Medulla oblongata (tissue), 1 donor: ENCODE measurements around the gene CXCR3.

ENCODE experiments used
- DNase-seq: peaks from one replicate; pipeline ENCODE4 v3.0.0-alpha.2; 2015; ENCODE audit errors: extremely low spot score

Gene CXCR3

GRCh38 chrX:71637253-71637618 lies 18.9 kb upstream of the CXCR3 start:
- no peak for DNase-seq

DNA sequence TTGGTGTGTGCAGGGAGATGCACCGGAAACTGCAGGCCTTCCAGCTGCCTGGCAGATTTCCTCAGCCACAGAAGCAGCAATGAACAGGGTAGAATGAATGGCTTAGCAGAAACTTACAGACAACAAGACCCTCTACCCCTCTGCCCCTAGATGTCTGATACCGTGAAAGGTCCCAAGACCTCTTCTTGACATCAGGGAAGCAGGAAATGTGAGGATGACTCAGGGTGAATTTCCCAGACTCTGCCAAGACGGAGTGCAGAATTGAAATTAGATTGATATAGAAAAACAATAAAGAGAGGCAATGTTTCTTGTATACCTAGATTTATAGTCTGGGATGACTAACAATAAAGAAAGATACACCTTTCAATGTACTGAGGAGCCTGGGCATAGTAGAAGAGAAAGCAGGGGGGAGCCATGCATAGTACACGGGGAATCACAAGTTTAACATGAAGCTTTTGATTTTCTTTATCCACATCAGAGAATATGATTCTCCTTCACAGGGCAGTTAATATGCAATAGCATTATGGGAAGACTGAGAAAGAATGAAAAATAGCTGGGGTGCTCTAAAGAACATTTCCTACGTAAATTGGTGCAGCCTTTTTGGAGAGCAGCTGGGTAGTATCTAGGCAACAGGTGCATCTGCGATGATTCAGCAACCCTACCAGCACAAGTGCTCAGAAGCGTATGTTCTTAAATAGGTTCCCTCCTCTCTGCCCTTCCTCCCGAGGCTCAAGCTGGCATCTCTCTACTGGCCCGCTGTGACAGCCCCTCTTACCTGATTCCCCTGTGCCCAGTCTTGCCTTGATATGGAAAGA lies 18.3 kb upstream of the CXCR3 start:
- no peak for DNase-seq

DNA sequence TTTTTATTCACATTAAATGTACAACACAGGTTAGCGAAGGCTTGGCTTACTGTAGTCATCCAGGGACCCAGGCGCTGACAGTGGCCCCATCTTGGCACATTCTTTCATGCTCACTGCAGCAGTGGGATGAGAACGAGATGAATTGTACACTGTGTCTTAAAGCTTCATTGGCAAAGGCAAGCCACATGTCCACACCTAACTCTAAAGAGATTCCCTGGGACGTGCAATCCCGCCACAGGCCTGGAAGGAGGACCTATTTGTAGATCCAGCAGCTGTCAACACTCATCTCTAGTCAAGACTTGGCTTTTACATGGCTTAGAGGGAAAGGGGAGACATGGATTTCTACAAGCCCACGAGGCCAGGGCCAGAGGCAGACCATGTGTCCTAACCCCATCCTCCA lies 16.1 kb upstream of the CXCR3 start:
- DNase-seq, result no peak

DNA sequence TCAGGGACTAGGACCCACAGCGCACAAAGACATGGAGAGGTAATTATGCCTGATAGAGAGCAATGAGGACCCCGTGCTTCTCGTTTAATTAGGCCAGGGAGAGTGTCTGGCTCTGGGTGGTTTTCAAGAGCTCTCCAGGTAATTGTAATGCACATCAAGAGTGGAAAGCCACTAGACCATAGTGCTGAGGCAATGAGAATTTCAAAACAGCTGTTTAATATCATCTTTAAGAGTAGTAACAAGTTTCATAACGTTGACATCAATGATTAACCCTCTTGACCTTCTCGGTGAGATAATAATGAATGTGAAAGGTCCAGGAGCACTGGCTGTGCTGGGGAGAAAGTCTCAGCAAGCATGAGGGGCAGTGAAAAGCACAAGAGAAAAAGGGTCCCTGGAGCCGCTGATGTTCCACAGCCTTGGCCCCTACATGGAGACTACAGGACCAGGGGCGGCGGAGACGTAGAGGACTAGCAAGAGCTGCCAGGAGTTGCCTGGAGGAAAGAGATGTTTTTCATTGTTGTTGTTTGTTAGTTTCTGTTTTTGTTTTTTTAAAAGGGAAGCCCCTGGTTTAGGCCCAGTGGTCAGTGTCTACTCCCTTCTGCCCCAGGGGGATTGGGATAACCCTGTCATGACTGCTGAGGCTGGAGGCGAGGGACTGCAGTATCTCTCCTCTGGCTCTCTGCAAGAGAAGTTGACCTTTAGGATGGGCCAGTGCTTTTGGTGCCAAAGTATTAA lies 14.8 kb upstream of the CXCR3 start:
- no peak for DNase-seq

DNA sequence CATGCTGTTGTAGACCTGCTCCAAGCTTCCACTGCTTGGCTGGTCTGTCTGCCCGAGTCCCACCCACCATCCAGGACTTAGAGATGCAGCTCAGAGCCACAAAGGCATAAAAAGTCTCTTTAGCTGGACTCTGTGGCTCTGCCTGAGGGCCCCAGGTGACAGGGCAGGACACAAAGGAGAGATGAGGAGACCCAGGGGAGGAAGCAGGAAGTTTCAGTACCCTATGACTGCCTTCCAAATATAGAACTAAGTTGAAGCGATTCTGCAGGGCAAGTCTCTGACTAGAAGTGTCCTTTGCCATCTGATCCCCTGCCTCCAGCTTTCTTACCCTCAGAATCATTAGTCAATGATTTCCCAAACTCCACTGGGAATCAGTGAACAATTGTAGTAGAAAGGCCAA lies 11.2 kb upstream of the CXCR3 start:
- no peak for DNase-seq

- no peak for DNase-seq
These were observed 9.5 kb upstream of the CXCR3 start for GRCh38 chrX:71627588-71628404.

- no peak for DNase-seq
These were observed 8.3 kb upstream of the CXCR3 start for GRCh38 chrX:71626576-71626975.

DNA sequence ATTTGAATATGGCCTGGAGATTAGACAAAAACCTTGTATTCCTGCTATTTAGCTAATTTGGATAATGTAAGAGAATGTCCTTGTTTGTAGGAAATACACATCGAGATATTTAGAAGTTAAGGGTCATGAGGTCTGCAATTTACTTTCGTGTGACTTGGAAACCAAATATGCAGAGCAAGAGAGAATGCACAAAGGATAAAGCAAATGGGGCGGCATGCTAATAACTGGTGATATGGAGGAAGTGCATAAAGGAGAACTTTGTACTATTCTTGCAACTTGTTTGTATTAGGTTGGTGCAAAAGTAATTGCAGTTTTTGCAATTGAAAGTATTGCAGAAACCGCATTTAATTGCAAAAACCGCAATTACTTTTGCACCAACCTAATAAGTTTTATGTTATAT lies 7.2 kb upstream of the CXCR3 start:
- no peak for DNase-seq

GRCh38 chrX:71623714-71624113 lies 5.4 kb upstream of the CXCR3 start:
- no peak for DNase-seq

DNA sequence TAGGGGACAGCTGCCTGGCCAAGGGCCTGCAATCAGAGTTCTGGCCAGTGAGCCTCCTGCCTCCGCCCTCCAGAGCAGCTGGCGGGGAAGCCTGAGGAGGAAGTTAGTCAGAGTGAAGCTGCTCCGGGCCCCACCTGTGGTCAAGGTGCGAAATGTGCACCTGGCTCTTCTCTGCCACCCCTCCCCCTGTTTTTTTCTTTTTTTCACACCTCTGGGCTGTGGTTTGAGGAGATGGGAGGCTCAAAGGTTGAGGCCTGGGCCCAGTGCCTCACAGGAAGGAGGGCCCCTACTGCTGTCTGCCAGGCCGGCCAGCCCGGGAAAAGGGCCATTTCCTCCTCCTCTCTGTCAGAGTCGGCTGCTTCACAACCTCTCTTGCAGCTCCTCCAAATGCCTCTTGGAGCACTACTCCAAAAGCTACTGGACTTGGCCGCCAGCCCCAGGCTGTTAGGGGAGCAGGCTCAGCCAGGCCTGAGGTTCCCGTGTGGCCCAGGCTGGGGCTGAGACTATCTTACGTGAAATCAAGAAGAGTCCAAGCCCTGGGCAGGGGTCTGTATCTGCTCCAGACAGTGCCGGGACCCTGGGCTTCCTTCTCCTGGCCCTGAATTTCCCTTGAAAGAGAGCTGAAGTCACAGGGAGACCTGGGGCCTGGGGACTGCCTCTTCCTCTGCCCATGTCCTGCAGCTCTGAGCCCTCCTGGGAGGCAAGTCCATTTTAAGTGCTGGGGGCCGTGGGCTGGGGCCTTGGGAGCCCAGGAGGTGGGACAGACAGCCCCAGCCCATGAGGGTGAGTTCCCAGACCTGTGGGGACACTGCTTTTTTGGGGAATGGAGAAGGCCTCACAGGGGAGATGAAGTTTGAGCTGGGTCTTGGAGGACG lies 4.5 kb upstream of the CXCR3 start:
- peak; percentile 63 for DNase-seq

DNA sequence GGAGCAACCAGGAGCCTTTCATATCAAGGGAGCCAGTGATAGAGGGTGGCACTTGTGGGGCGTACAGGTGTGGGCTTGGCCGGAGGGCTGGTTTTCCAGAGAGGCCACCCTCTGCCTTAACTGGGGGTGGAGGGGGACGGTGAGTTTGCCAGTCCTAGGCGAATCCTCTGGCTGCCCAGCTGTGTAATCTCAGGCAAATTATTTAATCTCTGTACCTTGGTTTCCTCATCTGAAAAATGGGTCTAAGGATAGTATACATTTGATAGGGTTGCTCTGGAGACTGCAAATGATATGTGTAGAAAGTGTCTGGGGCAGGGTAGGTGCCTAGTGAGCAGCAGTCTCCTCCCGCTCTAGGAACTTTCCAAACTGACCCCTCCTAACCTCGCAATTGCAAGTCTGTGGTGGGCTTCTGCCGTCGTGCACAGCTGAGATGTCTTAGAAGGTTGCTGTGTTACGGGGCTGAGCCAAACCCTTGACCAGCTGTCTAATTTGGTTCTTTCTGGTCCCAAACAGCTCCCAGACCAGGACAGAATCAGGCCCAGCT lies 3.8 kb upstream of the CXCR3 start:
- no peak for DNase-seq

DNA sequence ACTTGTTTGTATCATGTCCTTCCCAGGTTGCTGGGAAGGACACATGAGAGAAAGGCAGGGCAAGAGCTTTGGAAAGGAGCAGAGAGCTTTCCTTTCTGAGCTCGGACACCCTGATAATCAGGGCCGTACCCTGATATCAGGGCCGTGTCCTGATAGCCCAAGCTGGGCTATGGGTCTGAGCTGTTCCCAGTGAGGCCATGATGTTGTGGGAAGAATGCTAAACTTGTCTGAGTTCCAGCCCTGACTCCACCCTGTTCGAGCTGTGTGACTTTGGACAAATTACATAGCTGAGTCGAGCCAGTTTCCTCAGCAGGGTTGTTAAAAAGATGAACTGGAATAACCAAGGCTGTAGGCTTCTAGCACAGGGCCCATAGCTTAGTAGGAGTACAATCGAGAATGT lies 3.3 kb upstream of the CXCR3 start:
- no peak for DNase-seq

DNA sequence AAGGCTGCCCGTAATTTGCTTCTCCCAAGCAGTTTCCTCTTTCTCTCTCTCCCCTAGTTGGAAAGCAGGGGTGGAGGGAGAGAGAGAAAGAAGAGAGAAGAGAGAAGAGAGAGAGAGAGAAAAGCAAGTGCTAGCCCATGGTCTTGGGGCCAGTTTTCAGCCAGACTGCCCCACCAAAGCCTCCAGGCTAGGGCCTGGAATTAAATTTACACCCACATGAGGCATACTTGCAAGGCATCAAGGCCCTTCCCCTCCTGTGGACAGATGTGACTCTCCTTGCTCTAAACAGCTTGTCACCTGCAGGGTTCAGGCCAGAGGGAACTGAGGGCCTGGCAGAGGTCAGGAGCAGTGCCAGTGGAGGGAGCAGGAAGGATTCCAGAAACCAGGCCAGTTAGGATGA lies 1.7 kb upstream of the CXCR3 start:
- no peak for DNase-seq

GRCh38 chrX:71619193-71619592 lies 882 bp upstream of the CXCR3 start:
- no peak for DNase-seq

- no peak for DNase-seq
These were observed 476 bp upstream of the CXCR3 start for GRCh38 chrX:71618787-71619186.

GRCh38 chrX:71617742-71618141 lies 569 bp downstream of the CXCR3 start:
- no peak for DNase-seq

- no peak for DNase-seq
These were observed 1.4 kb downstream of the CXCR3 start for GRCh38 chrX:71616672-71617529.

DNA sequence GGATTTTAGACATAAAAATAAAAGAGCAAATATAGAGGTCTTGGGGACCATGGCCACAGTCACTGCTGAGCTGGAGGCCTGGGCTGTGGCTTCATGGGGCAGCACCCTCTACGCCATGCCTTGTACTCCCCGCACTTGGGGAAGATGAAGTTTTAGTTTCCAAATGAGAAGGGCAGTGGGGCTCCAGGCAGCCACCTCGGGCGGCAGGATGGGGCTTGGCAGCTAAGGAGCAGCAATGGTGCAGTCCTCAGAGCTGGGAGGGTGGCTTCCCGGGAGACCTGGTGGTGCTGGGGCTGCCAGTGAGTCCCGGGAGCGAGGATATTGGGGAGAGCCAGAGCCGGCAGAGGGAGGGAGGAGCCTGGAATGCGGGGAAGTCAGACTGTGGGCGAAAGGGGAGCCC lies 2.4 kb downstream of the CXCR3 start:
- DNase-seq, result no peak

DNA sequence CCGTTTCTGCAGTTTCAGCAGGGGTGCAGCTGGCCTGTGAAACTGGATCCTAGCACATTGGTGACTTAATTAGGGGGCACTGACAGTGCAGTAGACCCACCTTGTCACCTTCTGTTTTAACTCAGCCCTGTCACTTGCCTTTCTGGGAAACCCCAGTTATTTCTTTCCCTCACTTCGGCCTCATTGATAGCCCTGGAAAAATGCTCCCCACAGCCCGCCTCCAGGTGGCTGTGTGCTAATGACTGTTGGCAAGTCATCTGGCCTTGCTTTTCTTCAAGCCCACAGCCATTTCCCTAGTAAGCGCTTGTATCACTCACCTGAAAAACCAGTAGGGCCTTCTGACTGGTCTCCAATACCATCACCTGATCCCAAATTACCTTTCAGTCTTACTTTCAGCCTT lies 3.3 kb downstream of the CXCR3 start:
- DNase-seq, result no peak

GRCh38 chrX:71612256-71612655 lies 6.1 kb downstream of the CXCR3 start:
- no peak for DNase-seq
